ENCODE measurements around the gene MEIS3.

Gene MEIS3

GRCh38 chr19:47435196-47435595 lies 15.9 kb upstream of the MEIS3 start:
- DNase-seq = no peak

- no peak for DNase-seq
Observed at GRCh38 chr19:47434088-47434487, 14.8 kb upstream of the MEIS3 start.

- no peak for DNase-seq
Observed at GRCh38 chr19:47433121-47433520, 13.8 kb upstream of the MEIS3 start.

- no peak for DNase-seq
Observed at GRCh38 chr19:47432499-47432898, 13.2 kb upstream of the MEIS3 start.

GRCh38 chr19:47432091-47432490 lies 12.8 kb upstream of the MEIS3 start:
- DNase-seq = no peak

GRCh38 chr19:47430041-47430802 lies 10.9 kb upstream of the MEIS3 start:
- no peak for DNase-seq

- DNase-seq = no peak
Observed at GRCh38 chr19:47429140-47429793, 9.9 kb upstream of the MEIS3 start.

- DNase-seq = peak; percentile 67
Observed at GRCh38 chr19:47428177-47428894, 9.0 kb upstream of the MEIS3 start.

- DNase-seq = peak; percentile 52
Observed at GRCh38 chr19:47427241-47428176, 8.2 kb upstream of the MEIS3 start.

GRCh38 chr19:47423203-47423882 lies 4.0 kb upstream of the MEIS3 start:
- DNase-seq = no peak

- no peak for DNase-seq
Observed at GRCh38 chr19:47422417-47423163, 3.3 kb upstream of the MEIS3 start.

GRCh38 chr19:47421844-47422395 lies 2.6 kb upstream of the MEIS3 start:
- DNase-seq = no peak

- DNase-seq = no peak
Observed at GRCh38 chr19:47421244-47421786, 2.0 kb upstream of the MEIS3 start.

GRCh38 chr19:47419789-47420188 lies 462 bp upstream of the MEIS3 start:
- DNase-seq = no peak

GRCh38 chr19:47418692-47419029 lies 666 bp downstream of the MEIS3 start:
- DNase-seq = no peak

- no peak for DNase-seq
Observed at GRCh38 chr19:47417746-47418691, 1.3 kb downstream of the MEIS3 start.

- no peak for DNase-seq
Observed at GRCh38 chr19:47417107-47417745, 2.1 kb downstream of the MEIS3 start.

- no peak for DNase-seq
Observed at GRCh38 chr19:47416643-47416985, 2.7 kb downstream of the MEIS3 start.

GRCh38 chr19:47415953-47416642 lies 3.2 kb downstream of the MEIS3 start:
- DNase-seq = no peak

Data from activated CD4-positive, alpha-beta T cell treated with anti-CD3 and anti-CD28 coated beads for 1 hour (primary cell).